A204.1 (cell line): Measurements from ENCODE around the gene ZCCHC8.
"Not testable (repeated sequence)": the region's sequence is repeated elsewhere in the genome, so short reads cannot be mapped to it uniquely, and the experiment has no call there.

ENCODE experiments used
- FAIRE-seq: peaks from 2 replicates; lab custom pipeline; 2012; peaks lifted over from hg19 to GRCh38; lab: Jason Lieb, UNC

ZCCHC8 gene

GRCh38 chr12:122508163-122508562 is 7.4 kb upstream of the ZCCHC8 start:
- no peak for FAIRE-seq

DNA sequence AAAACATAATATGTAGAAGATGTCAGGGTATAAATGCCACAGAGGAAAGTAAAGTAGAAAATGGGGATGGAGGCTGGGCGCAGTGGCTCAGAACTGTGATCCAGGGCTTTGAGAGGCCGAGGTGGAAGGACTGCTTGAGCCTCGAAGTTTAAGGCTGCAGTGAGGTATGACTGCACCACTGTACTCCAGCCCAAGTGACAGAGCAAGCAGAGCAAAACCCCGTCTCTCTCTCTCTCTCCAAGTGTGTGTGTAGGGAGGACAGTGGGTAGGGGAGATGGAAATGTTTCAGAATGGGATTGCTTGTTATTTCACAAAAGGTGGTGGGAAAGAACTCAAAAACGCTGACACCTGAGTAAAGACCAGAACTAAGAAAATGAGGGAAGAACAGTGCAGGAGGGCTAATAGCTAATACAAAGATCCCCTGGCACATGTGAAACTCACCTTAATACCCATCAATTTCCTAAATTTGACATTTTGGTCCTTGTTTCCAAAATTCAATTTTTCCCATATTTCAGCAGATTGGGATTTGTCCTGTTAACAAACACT is 5.7 kb upstream of the ZCCHC8 start:
- FAIRE-seq, result no peak

DNA sequence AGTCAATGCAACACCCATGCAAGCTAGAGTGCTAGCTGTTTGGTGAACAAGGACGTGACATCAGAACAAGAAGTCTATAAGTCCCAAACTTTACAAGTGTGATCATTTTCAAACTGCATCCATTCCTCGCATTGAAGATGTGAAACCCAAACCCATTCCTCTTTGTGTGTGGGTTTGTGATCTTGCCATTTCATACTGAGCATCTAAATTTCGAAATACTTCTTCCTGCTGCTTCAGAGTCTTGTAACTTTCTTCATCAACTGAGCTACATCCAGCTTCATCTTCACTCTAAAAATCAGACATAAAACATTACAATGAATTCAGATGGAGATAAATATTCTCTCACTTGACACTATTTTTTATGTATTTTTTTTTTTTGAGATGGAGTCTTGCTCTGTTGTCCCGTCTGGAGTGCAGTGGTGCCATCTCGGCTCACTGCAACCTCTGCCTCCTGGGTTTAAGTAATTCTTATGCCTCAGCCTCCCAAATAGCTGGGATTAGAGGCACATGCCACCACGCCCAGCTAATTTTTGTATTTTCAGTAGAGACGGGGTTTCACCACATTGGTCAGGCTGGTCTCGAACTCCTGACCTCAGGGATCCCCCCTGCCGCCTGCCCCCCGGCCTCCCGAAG is 4.8 kb upstream of the ZCCHC8 start:
- no peak for FAIRE-seq

- FAIRE-seq, result no peak
Observed at GRCh38 chr12:122503783-122504590, 3.3 kb upstream of the ZCCHC8 start.

DNA sequence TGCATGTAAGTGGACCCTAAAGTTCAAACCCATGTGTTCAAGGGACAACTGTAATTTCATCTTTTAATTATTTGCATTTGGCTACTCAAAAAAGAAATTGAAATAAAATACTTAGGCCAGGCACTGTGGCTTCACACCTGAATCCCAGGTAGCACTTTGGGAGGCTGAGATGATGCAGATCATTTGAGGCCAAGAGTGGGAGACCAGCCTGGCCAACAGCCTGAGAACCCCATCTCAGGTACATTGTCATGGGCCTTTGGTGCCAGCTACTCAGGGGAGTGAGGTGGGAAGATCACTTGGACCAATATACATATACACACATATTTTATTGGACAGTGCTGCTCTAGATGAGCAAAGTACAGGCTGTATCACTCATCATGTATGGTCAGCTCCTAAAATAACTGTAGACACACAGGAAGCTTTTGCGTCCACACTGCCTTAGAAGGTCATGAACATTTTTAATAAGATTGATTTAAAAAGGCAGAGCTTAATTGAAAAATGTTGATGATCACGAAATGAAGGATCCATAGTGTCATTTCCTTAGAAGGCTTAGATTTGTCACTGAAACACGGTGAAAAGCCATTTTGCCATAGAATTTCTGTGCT is 2.5 kb upstream of the ZCCHC8 start:
- FAIRE-seq, result no peak

- no peak for FAIRE-seq
Observed at GRCh38 chr12:122501489-122501989, 807 bp upstream of the ZCCHC8 start.

DNA sequence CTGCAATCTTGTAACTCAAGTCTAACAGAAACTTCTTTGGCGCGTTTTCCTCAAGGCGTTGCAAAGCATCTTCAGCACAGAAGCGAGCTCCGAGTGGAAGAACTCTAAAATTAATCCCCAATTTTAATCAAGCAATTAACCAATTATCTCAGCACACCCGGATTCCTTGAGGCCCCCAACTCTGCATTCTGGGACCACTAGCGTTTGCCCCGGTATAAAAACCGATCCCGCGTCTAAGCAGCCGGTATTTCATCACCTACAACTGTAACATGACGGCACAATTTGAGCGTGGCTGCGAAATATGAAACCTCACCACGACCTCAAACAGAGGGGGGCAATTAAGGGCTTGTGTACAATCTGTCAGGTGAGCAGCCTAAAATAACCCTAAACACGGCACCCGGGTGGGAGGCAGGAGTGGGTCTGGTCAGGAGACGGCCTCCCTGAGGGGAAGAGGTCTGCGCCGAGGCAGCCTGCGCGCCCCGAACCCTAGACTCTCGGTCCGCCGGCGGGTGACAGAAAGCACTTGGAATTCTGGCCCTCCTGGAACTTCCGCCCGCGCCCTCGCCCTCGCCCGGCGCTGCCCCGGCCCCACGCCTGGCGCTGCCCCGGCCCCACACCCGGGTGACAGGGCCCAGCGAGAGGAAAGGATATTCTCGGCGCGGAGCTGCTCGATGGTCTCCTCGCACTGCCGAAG is 594 bp downstream of the ZCCHC8 start:
- FAIRE-seq, result no peak

- FAIRE-seq, result no peak
Observed at GRCh38 chr12:122495258-122495657, 5.5 kb downstream of the ZCCHC8 start.

- not testable (repeated sequence) for FAIRE-seq
Observed at GRCh38 chr12:122493222-122493621, 7.5 kb downstream of the ZCCHC8 start.

DNA sequence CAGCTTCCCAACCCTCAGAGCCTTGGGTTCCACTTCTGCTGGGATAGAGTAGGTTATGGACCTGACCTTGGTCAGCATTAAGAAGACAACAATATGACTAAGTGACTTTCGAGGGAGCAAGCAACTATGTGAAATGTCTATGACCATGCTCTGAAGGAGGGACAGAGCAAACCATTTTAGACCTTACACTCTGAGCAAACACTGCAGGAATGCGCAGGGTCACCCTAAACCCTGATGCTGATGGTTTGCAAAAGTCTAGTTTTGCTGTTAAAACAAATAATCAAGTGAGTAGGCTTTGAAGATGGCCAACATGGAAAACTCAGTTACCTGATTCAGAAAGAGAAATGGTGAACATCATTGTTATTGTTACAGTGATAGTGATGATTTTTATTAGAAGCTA is 8.7 kb downstream of the ZCCHC8 start:
- no peak for FAIRE-seq

DNA sequence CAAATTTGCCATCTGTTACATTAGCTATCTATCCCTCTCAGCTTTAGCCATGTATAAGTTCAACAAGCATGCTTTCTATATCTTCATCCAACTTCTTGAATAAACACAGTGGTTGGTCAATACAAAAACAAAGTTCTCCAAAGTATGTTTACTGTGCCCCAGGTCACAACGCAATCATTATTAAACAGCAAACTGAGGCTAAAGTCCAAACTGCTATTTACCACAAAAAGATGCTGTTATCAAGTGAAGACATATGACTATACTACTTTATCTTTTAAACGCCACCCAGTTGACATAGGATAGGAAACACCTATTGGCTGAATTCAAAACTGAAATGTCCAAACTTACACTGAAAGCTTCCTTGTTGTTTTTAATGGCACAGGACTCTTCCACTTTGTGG is 11.7 kb downstream of the ZCCHC8 start:
- FAIRE-seq, result no peak

GRCh38 chr12:122487807-122488206 is 12.9 kb downstream of the ZCCHC8 start:
- FAIRE-seq, result not testable (repeated sequence)

DNA sequence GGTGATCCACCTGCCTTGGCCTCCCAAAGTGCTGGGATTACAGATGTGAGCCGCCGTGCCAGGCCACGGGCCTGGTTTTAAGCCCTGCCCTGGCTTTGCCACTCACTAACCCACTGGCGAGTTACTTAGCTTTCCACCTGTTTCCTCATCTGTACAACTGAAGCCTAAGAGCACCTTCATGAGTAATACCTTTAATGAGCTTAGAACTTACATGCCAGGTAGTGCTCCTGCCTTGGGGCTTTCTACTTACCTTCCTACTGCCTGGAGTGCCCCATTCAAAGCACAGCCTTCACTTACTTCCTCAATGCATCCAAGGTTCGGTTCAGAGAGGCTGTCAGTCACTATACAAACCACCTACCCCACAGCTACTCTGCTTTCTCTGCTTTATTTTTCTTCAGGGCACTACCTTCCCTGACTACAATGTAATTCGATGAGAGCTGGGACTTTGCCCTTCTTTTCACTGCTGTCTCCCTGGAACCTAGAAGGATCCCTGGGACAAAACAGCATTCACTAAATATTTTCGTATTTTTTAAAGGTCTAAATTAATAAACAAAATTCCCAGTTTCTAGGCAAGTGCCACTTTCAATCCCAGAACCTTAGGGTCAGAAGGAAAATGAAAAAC is 13.8 kb downstream of the ZCCHC8 start:
- FAIRE-seq, result no peak

- FAIRE-seq, result not testable (repeated sequence)
Observed at GRCh38 chr12:122486360-122486759, 14.4 kb downstream of the ZCCHC8 start.

- not testable (repeated sequence) for FAIRE-seq
Observed at GRCh38 chr12:122484385-122484784, 16.3 kb downstream of the ZCCHC8 start.

GRCh38 chr12:122483969-122484368 is 16.8 kb downstream of the ZCCHC8 start:
- FAIRE-seq, result no peak

- no peak for FAIRE-seq
Observed at GRCh38 chr12:122481861-122482260, 18.9 kb downstream of the ZCCHC8 start.

DNA sequence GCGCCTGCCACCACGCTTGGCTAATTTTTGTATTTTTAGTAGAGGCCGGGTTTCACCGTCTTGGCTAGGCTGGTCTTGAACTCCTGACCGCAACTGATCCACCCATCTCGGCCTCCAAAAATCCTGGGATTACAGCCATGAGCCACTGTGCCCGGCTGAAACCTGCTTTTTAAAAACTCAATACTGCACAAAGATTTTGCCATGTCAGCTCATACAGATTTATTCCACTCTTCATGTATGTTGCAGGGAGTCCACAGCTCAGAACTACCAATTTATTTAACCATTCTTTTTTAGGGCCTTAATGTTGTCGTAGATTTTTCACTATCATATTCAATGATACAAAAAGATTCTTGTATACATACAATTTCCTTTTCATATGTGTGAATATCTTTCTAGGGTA is 20.0 kb downstream of the ZCCHC8 start:
- FAIRE-seq, result no peak

DNA sequence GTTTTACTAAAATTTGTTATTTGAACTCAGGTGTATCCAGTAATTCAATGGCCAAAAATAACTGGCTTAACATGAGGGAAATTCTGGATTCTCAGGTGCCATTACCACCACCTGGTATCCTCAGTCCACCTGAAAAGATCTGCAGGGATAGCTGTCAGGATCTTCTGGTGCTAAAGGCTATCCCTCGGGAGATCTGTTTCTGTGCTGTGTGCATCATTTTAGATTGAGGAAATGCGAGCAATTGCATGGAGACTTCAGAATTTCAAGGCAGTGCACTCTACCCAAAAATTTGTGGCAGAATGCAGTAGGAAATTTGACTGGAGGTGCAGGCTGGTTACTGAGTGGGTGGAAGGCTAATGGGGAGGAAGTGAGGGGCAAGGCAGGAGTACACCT is 26.4 kb downstream of the ZCCHC8 start:
- FAIRE-seq, result no peak

GRCh38 chr12:122473543-122474323 is 27.0 kb downstream of the ZCCHC8 start:
- FAIRE-seq, result no peak
